Measurements from ENCODE around the gene RAP1GAP.

GRCh38 chr1:21671915-21672314, 2.8 kb upstream of the RAP1GAP start:
- TF ChIP-seq CTCF (conservative IDR thresholded peaks at IDR 0.05; ENCODE audit: low read length) (no peak), EZH2phosphoT487 (IDR thresholded peaks at IDR 0.05; ENCODE audit: borderline replicate concordance, low read depth, low read length) (no peak)
